K562 (cell line): Measurements from ENCODE around the gene CEP57.

Experiments
- EP300 ChIP-seq: IDR thresholded peaks from 2 replicates; pipeline ENCODE4 v1.6.1; 2012; ENCODE audit warnings: low read length, improper control_type of control experiment
- FOXK1 ChIP-seq: sonication (generic); formaldehyde crosslinking; IDR thresholded peaks from 2 replicates; pipeline ENCODE4 v1.8.0; 2022; ENCODE audit warnings: missing genetic modification reagents, mild to moderate bottlenecking, borderline replicate concordance
- FOXM1 ChIP-seq, 2 experiments: fragments of 450-650 bp in 1 of 2; sonication (generic) in 1 of 2; formaldehyde crosslinking in 1 of 2; IDR thresholded peaks; 2 replicates each; pipeline versions ENCODE4 v1.6.1 to v1.9.0; 2017 to 2022; ENCODE audit warnings: low read depth in 2 of 2, mild to moderate bottlenecking in 2 of 2, missing genetic modification reagents in 1 of 2, moderate library complexity in 1 of 2
- L3MBTL2 ChIP-seq: fragments of 450-650 bp; IDR thresholded peaks from 2 replicates; pipeline ENCODE4 v1.6.1; 2016; ENCODE audit warnings: mild to moderate bottlenecking, moderate library complexity
- MECOM ChIP-seq: fragments of 250-450 bp; sonication (Bioruptor Pico); IDR thresholded peaks from 2 replicates; pipeline ENCODE4 v1.8.0; 2022; ENCODE audit warnings: inconsistent platforms
- NCOA2 ChIP-seq, 2 experiments: fragments of 450-650 bp; IDR thresholded peaks; 2 replicates each; pipeline ENCODE4 v1.6.1; 2018; ENCODE audit warnings: mild to moderate bottlenecking in 2 of 2, moderate library complexity in 1 of 2; ENCODE audit not compliant: partially characterized antibody in 2 of 2
- NRF1 ChIP-seq, 2 experiments: fragments of 450-650 bp; IDR thresholded peaks in 1 of 2; conservative IDR thresholded peaks in 1 of 2; 2 replicates each; pipeline ENCODE4 v1.6.1; 2014; ENCODE audit warnings: mild to moderate bottlenecking in 2 of 2
- POLR2AphosphoS5 ChIP-seq: IDR thresholded peaks from 2 replicates; pipeline ENCODE4 v1.6.1; 2011; ENCODE audit warnings: mild to moderate bottlenecking, low read depth, low read length, moderate library complexity; ENCODE audit not compliant: control insufficient read depth, insufficient read depth
- SAFB2 ChIP-seq: fragments of 200-400 bp; formaldehyde crosslinking; IDR thresholded peaks from 2 replicates; pipeline ENCODE4 v1.6.1; 2018; ENCODE audit warnings: borderline replicate concordance, low read length, low read depth, moderate library complexity; ENCODE audit not compliant: severe bottlenecking
- STAT6 ChIP-seq: sonication (generic); formaldehyde crosslinking; IDR thresholded peaks from 2 replicates; pipeline ENCODE4 v1.8.1; 2023; ENCODE audit warnings: mild to moderate bottlenecking, missing genetic modification reagents
- TSC22D4 ChIP-seq: fragments of 450-650 bp; IDR thresholded peaks from 2 replicates; pipeline ENCODE4 v1.6.1; 2016; ENCODE audit warnings: missing genetic modification characterization, missing biosample characterization, control low read depth

DNA sequence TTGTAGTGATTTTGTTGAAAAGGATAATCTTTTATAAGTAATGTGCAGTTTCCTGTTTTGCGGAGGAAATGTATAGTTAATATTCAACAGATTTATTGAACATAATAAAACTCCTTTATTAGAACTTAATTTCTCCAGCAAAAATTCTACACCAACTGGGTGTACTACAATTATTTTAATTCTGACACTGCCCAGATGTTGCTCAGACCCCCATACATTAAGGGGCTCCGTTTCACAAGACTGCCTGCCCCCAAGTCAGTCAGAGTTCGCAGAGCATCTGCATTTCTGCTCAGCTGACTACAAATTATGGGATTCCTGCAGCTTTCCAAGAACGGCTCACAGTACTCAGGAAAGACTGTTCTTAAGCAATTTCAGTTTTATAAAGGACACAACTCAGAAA lies 6.2 kb downstream of the CEP57 start:
- TF ChIP-seq TSC22D4 (tag) (no peak), SAFB2 (no peak), NCOA2 (IDR thresholded peaks at IDR 0.05; ENCODE audit: partially characterized antibody in 2 of 2) (no peak), POLR2AphosphoS5 (no peak), STAT6 (CRISPR knock-in tag) (no peak), FOXM1 (IDR thresholded peaks at IDR 0.05; ENCODE audit: low read depth) (no peak), FOXM1 (CRISPR knock-in tag; IDR thresholded peaks at IDR 0.05; ENCODE audit: low read depth) (no peak), MECOM (CRISPR knock-in tag) (no peak), EP300 (no peak), L3MBTL2 (no peak), NRF1 (conservative IDR thresholded peaks at IDR 0.05 in 1 of 2, IDR thresholded peaks at IDR 0.05 in 1 of 2) (no peak), FOXK1 (CRISPR knock-in tag) (no peak)
